IPS-NIHi7 (cell line): ENCODE measurements around the gene TNNI2.

Source experiments
- DNase-seq: peaks from one replicate; pipeline ENCODE4 v3.0.0; 2012; ENCODE audit warnings: mixed read lengths; ENCODE audit errors: extremely low spot score

The TNNI2 gene

GRCh38 chr11:1847006-1847735 is 8.4 kb downstream of the TNNI2 start:
- DNase-seq = no peak

DNA sequence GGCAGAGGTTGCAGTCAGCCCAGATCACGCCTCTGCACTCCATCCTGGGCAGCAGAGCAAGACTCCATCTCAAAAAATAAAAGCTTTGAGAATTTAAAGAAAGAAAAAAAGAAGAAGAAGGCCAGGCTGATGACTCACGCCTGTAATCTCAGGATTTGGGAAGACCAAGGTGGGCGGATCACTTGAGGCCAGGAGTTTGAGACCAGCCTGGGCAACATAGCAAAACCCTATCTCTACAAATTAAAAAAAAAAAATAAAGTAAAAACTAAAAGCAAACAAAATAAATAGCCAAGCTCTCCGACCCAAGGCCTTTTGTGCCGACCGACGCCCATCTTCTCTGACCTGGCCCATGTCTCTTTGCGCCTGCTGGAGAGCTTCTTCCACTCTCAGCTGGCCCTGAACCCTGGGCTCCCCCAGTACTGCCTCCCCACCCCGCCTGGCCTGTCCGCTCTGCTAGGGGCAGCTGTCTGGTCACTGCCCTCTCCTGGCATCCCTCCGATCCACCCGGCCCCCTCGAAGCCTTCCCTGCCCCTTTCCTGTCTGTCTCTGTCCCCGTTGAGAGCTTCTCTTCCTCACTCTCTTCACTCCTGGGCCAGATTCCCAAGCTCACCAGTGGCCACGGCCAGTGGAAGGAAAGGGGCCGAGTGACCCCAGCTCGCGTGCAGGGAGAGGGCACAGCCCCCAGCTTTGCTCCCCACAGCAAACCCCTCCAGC is 9.3 kb downstream of the TNNI2 start:
- DNase-seq = no peak

DNA sequence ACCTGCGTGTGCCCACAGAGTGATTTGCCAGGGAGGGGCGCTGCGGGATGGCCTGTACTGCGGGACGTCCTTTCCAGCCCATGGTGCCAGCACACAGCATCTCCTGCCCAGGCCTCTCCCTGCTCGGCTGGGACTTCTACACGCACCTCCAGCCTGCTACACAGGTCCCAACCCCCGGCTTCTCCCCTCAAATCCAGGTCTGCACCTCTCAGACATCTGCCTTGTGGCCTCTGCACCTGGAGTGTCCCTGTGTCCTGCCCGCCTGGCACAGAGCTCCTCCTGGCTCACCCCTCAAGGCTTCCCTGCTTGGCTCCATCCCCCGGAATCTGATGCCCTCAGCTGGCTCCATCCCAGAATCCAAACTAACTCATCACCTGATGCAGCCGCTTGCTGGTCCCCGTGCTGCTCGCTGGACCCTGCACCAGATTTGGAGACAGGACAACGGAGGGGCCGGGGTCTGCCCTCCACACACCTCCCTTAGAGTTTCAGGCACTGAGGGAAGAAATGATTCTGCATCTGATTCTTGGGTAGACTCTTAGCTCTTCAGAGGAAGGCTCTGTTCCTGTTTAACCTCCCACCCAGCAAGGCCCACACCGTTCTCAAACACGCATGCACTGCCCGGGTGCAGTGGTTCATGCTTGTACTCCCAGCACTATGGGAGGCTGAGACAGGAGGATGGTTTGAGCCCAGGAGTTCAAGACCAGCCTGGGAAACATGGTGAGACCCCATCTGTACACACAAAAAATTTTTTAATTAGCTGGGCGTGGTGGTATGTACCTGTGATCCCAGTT is 10.1 kb downstream of the TNNI2 start:
- DNase-seq = no peak

GRCh38 chr11:1851468-1852180 is 12.8 kb downstream of the TNNI2 start:
- no peak for DNase-seq

GRCh38 chr11:1852271-1852876 is 13.6 kb downstream of the TNNI2 start:
- DNase-seq = no peak

- DNase-seq = no peak
Observed at GRCh38 chr11:1852877-1853276, 14.1 kb downstream of the TNNI2 start, which contains the start of gene LSP1. Gene LSP1 (plus strand): TSS chr11:1853084. CDS start chr11:1853145, 61 bp downstream.

- no peak for DNase-seq
Observed at GRCh38 chr11:1853376-1854131, 14.8 kb downstream of the TNNI2 start.

- no peak for DNase-seq
Observed at GRCh38 chr11:1854132-1854948, 15.6 kb downstream of the TNNI2 start.

DNA sequence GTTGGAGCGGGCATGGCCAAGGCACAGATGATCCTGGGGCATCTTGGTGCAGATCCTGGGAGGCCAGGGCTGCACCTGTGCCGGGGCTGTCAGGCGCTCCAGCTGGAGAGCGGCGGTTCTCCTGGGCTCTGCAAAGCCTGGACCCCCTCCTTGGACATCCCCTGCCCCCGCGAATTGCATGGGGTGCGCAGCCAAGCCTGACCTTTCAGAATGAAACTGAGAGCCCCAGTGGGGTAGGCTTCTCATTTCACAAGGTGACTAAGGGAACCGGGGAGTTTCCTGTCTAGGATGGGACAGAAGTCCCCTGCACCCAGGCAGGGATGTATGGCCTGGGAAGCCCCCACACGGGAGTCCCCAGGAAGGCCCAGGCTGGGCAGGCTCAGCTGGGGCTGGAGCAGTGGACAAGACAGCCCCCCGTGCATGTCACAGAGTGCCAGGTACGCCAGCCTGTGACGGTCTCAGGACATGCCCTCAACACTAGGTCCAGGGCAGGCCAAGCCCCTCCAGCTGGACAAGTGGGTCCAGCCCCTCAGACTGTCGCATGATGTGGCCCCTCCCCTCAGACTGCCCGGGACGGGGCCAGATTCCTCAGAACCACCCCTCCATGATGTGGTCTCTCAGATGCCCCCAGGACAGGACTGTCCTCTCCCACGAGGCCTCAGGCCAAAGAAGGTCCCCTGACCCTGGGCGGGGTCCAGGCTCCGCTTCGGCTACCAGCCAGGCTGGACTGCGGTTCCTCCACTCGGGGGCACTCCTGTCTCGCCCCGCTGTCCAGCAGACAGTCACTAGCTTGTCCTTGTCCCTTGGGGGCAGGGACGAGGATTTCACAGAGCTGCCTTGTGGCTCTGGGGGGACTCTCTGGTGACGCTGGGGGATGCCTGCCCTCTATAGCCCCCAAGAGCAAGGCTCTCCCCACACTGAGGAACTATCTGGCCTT is 16.4 kb downstream of the TNNI2 start:
- no peak for DNase-seq

DNA sequence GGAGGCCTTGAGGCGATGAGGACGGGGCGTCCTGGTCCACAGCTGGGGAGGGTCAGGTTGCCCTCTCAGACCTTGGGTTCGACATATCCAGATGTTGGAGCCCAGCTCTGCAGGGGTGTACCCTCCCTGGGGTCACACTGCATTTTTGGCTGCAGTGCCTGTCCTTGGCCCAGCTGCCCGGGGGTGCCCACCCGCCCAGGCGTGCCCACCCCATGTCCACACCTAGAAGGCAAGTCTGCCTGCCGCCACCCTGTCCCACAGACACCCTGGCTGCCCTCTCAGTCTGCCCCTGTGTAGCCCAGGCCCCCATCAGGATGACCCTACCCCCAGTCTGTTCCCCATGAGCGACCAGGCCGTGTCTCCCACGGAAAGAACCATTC is 17.1 kb downstream of the TNNI2 start:
- DNase-seq = no peak

DNA sequence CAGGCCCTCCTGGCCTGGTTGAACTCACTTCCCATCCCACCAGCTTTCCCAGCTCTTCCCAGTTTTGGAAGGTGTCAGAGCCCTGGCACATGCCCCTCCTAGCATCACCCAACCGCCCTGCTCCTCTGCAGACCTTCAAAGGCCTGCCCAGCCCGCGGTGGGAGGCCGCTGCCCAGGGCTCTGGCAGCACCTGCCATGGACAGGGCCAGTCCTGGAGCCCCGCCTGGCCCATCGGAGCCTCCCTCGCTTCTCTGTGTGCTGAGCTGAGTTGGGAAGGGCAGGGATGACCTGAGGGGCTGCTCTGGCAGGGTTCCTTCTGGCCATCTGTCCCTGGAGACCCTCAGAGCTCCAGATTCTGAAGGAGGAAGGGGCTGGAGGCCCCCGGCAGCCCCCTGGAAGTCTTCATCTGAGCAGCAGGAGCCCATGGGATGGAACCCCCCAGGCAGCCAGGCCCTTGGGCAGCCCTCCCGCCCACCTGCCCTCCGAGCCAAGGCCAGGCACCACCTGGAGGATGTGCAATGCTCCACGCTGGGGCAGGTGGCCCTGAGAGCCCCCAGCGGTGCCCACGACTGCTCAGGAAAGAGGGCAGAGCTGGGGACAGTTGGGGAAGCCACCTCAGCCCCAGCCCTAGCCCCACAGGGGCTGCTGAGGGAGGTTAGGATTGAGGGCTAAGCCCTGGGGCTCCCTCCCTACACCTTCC is 17.7 kb downstream of the TNNI2 start:
- DNase-seq = no peak

- no peak for DNase-seq
Observed at GRCh38 chr11:1857064-1857463, 18.3 kb downstream of the TNNI2 start.

DNA sequence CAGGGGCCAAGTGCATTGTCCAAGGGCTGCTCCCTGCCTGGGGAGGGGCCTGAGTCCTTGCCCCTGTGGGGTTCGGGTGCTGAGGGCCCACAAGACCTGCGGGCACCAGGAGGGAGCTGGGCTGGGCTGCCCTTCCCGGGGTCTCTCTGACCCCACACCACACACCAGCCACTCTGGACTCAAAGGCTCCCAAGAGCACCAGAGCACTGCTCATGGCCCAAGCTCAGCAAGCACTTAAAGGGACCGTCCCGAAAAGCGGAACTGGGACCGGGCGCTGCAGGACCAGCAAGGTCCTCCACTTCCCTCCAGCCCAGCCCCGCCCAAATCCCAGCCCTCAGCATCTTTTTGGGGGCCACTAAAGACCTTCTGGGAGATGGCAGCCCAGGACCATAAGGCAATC is 19.4 kb downstream of the TNNI2 start:
- no peak for DNase-seq

GRCh38 chr11:1858576-1858975 is 19.8 kb downstream of the TNNI2 start:
- no peak for DNase-seq

GRCh38 chr11:1859004-1859403 is 20.2 kb downstream of the TNNI2 start:
- no peak for DNase-seq

GRCh38 chr11:1860108-1860507 is 21.3 kb downstream of the TNNI2 start:
- no peak for DNase-seq

DNA sequence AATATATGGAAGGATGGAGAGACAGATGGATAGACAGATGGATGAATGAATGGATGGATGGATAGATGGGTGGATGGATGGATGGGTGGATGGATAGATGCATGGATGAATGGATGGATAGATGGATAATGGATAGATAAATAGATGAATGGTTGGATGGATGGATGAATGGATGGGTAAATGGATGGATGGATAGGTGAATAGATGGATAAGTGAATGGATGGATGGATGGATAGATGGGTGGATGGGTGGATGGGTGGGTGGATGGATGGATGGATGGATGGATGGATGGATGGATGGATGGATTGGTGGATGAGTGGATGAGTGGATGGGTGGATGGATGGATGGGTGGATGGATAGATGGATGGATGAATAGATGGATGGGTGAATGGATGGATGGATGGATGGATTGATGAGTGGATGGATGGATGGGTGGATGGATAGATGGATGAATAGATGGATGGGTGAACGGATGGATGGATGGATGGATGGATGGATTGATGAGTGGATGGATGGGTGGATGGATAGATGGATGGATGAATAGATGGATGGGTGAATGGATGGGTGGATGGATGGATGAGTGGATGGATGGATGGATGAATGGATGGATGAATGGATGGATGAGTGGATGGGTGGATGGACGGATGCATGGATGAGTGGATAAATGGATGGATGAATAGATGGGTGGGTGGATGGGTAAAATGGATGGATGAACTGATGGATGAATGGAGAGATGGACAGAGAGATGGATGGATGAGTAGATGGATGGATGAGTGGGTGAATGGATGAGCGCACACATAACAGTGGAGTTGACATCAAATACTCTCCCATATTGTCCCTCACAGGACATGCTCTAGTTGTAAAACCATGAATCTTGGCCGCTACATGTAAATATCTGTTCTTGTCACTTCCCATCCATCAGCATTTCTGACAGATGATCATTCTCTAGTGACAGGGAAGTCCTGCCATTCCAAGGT is 22.9 kb downstream of the TNNI2 start:
- DNase-seq = no peak
